Activated T-helper 2 cell treated with anti-CD3 and anti-CD28 coated beads, Interferon-gamma antibody, Interleukin-2, Interleukin-4, amounts not matched to agents 10 μg/mL and 5 μg/mL and 100 μg/mL, durations not matched to agents 14 hours and 24 hours and 36 hours (primary cell): ENCODE measurements around the gene MAGEL2. TPM values are rescaled to one million over a fixed set of nuclear protein-coding genes. Genes with fewer than 3 reads are reported as not detected.

ENCODE experiments used
- DNase-seq: peaks from one replicate; pipeline ENCODE4 v3.0.0; 2021; ENCODE audit warnings: low spot score
- H3K27ac Mint-ChIP-seq: one replicate; pipeline ENCODE4 v1.8.0; 2021; ENCODE audit warnings: mixed read lengths
- H3K27me3 Mint-ChIP-seq: one replicate; pipeline ENCODE4 v1.8.0; 2021; ENCODE audit warnings: low read depth, mixed read lengths
- H3K36me3 Mint-ChIP-seq: one replicate; pipeline ENCODE4 v1.8.0; 2021; ENCODE audit warnings: low read depth, mixed read lengths
- H3K4me1 Mint-ChIP-seq: one replicate; pipeline ENCODE4 v1.8.0; 2021; ENCODE audit warnings: low read depth, mixed read lengths
- H3K4me3 Mint-ChIP-seq: one replicate; pipeline ENCODE4 v1.8.0; 2021; ENCODE audit warnings: low read depth, mild to moderate bottlenecking, moderate library complexity, mixed read lengths
- H3K9me3 Mint-ChIP-seq: one replicate; pipeline ENCODE4 v1.8.0; 2021; ENCODE audit warnings: mixed read lengths
- intact Hi-C: fragments of 100-400 bp; cut with micrococcal nuclease; formaldehyde crosslinking; loops from one replicate; pipeline ENCODE4 v1.15.1; 2023
- total RNA-seq: library from RNA; stranded (reverse); gene quantifications from 2 replicates; pipeline ENCODE4 v1.2.3, GENCODE V29; 2022

MAGEL2 gene
- not detected in 2 replicates for total RNA-seq

DNA sequence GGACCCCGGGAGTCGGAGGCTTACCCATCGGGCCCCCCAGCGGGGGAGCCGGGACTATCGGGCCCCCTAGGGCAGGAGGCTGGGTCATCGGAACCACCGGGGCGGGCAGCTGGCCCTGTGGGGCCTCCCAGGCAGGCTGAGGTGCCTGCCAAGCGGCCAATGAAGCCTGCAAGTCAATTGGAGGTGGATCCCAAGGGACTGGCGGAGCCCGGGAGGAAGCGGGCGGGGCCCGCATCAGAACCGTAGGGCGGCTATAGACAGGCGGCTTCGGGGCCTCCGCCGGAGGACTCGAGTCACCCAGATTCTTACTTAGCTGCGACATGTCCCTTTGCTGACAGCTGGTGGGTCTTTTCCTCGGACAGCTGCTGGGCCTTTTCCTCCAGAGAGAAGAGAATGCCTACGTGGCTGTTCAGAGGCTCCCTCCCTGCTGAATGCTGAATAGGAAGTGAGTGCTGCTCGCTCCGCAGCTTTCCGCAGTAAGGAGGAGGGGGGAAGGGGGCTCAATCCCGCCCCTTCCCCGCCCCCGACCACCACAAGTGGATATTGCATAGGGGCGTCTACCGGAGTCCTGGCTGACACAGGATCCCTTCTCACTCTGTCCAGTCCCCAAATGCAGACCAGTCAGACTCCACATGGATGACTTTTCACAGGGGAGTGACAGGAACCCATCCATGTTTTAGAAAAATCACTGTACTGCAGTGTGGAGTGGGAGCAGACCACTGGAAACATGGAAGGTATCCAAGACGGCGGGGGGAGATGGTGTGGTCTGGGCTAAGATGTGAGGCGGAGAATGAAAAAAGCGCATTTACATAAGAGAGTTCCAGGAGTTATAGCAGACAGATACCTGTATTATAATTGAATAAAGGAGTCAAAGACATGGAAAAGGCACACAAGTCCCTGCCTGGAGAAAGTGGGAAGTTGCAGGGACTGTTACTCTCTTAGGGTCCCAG lies at the start of gene MAGEL2:
MAGEL2 (minus strand) TSS at position 447 of the 950 bp plus-strand sequence; CDS start at position 322, 125 bp downstream.
- Mint-ChIP-seq H3K4me1 (no peaks in the 10 kb centered on the region), H3K4me3 (no peak within 1 kb of the TSS), H3K9me3 (no peaks in the 10 kb centered on the region), H3K27ac (no peak within 1 kb of the TSS), H3K36me3 (no peaks in the 10 kb centered on the region), H3K27me3 (peaks cover 5% of the 10 kb centered on the region)
- DNase-seq = no peak
- intact Hi-C loops = no loop called here

DNA sequence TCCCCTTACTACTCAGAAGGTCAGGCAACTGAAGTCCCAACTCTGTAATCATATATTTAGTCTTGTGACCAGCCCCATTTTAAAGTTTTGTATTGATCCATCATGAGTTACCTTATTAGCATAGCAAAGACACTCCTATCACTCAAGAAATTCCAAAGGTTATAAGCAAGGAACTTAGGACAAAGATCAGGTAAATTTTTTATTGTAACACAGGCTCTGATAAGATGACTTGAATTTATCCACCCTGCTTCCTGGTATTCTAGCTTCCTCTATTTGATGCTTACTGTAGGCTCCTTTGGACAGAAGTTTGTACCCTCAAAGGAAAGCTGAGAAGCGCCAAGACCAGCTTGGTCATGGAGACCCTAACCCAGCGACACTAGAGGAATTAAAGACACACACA lies 47.6 kb upstream of the MAGEL2 start:
- DNase-seq = no peak
- intact Hi-C loops = no loop called here
- Mint-ChIP-seq H3K9me3 (peaks cover 21% of the 10 kb centered on the region), H3K36me3 (no peaks in the 10 kb centered on the region), H3K4me3 (no peak overlapping the region), H3K27ac (no peak overlapping the region), H3K27me3 (no peaks in the 10 kb centered on the region), H3K4me1 (no peaks in the 10 kb centered on the region)

DNA sequence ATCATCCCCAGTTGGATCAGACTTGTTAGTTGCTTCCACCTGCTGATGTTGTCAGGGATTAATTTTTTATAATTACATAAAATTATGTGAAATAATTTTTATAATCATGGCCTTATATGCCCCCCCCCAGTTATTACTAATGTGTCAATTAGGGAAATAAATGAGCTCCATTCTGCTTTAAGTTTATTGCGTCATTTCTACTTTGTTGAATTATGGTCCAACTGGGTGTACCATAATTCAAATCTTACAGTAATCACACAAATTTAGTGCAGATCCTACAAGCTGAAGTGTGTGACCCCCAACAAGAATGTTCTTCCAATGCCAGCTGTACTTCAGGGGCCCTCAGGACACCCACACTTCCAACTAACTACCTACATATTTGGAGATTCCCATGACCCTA lies 46.9 kb upstream of the MAGEL2 start:
- Mint-ChIP-seq H3K4me1 (no peaks in the 10 kb centered on the region), H3K27me3 (no peaks in the 10 kb centered on the region), H3K27ac (no peak overlapping the region), H3K9me3 (peaks cover 26% of the 10 kb centered on the region), H3K36me3 (no peaks in the 10 kb centered on the region), H3K4me3 (no peak overlapping the region)
- intact Hi-C loops = no loop called here
- no peak for DNase-seq

DNA sequence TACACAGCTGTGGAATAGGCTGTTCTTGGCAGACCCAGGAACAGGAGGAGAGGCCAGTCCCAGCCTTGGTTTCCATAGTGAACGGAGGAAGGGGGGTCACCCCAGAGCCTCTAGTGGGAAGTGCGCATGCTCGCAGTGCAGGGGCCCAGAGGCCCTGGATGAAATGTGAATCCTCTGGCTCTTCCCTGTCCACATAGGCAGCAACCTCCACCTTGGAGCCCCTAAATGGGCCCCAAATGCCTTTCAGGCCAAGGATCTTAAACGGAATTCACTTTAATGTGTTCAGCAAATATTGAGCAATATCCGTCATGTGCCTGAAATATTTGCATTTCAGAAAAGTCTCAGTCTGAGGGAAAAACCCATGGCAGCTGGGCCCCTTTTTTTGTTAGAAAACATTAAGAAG lies 42.8 kb upstream of the MAGEL2 start:
- H3K36me3 Mint-ChIP-seq = no peaks in the 10 kb centered on the region
- no peaks in the 10 kb centered on the region for H3K27me3 Mint-ChIP-seq
- intact Hi-C loops = no loop called here
- H3K4me3 Mint-ChIP-seq = no peak overlapping the region
- H3K27ac Mint-ChIP-seq = no peak overlapping the region
- H3K4me1 Mint-ChIP-seq = no peaks in the 10 kb centered on the region
- peaks cover 29% of the 10 kb centered on the region for H3K9me3 Mint-ChIP-seq
- no peak for DNase-seq

DNA sequence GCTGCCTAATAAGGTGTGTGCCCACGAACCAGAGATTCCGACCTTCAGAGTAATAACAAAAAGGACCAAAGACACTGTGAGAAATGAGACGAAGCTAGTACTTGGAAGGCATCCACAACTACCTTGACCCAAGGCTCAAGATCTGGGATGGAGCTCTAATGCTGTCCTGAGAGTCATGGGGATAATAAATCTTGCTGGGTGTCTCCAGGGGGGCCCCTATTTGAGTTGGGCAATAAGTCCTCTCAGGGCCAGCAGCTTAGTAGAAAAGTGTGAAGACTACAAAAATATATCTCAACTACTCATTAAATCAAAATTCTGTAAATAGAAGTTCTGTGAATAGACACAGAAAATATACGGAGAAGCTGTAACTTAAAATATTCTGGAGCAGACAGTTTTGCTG lies 42.3 kb upstream of the MAGEL2 start:
- Mint-ChIP-seq H3K4me3 (no peak overlapping the region), H3K36me3 (no peaks in the 10 kb centered on the region), H3K4me1 (no peaks in the 10 kb centered on the region), H3K27me3 (no peaks in the 10 kb centered on the region), H3K27ac (no peak overlapping the region), H3K9me3 (peaks cover 25% of the 10 kb centered on the region)
- DNase-seq = no peak
- intact Hi-C loops = no loop called here

DNA sequence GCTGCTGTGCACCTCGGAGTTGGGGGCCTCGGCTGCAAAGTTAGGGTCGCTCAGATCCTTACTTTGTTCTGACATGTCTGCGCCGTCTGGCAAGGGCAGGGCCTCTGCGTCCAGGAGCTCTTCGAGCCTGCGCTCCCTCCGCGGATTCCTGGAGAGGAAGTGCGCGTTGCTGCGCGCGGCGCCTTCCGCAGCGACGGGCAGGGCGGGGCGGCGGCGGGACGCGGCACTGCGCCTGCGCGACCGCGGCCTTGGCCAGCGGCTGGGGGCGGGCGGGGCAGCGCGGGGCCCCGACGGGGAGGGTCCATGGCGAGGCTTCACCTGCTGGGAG lies 39.4 kb upstream of the MAGEL2 start, which contains the start of gene NDN:
NDN (minus strand) TSS at position 163 of the 328 bp plus-strand sequence; CDS start at position 75, 88 bp downstream.
- Mint-ChIP-seq H3K36me3 (no peaks in the 10 kb centered on the region), H3K9me3 (peaks cover 25% of the 10 kb centered on the region), H3K27ac (no peak within 1 kb of the TSS), H3K4me1 (no peaks in the 10 kb centered on the region), H3K4me3 (peak within 1 kb of the TSS; percentile 13), H3K27me3 (no peaks in the 10 kb centered on the region)
- intact Hi-C loops = no loop called here
- no peak for DNase-seq

DNA sequence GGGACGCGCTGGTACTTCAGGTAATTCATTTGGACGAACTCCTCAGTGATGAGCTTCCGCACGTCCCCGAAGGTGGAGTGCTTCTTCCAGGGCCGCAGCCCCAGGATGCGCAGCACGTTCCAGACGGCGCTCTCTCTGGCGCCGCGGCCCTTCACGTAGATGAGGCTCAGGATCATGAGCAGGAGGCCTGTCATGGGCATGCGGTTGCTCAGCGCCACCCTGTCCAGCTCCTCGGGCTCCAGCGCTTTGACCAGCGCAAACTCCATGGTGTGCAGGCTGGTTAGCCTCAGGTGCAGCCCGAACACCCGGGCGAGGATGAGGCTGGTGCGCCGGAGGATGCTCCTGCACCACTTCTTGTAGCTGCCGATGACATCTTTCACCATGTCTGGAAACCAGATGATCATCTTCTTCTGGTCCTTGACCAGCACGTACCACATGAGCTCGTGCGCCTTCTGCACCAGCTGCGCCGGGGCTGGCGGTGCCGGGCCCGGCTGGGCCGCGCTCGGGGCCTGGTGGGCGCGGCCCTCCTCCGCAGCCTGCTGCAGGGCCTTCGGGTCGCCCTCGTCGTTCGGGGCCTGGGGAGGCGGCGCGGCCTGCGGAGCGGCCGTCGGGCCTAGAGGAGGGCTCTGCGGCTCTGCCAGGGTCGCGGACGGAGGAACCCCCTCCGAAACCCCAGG lies 38.9 kb upstream of the MAGEL2 start:
- peak overlapping the region; percentile 13 for H3K4me3 Mint-ChIP-seq
- intact Hi-C loops = no loop called here

DNA sequence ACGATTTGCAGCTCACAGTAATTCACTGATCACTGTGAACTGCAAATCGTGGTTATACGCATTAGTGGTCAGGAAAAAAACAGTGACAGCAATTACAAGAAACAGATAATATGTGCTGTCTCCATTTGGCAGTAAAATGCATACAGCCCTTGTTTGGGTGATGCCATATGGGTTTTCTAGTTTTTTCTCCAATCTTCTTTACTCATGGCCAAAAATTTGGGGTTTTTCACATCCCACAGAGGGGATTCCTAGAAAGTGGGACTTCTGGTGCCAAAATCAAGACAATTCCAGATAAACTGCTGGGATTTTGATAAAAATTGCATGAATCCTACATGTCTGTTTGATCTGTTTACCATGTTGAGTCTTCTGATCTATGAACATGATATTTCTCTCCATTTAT lies 23.8 kb upstream of the MAGEL2 start:
- no peaks in the 10 kb centered on the region for H3K4me1 Mint-ChIP-seq
- DNase-seq = no peak
- H3K27ac Mint-ChIP-seq = no peak overlapping the region
- peaks cover 3% of the 10 kb centered on the region for H3K9me3 Mint-ChIP-seq
- intact Hi-C loops = no loop called here
- H3K36me3 Mint-ChIP-seq = no peaks in the 10 kb centered on the region
- no peaks in the 10 kb centered on the region for H3K27me3 Mint-ChIP-seq
- no peak overlapping the region for H3K4me3 Mint-ChIP-seq

More for the DNA sequence above, 38.9 kb upstream of the MAGEL2 start:
- Mint-ChIP-seq H3K36me3 (no peaks in the 10 kb centered on the region), H3K27me3 (no peaks in the 10 kb centered on the region), H3K27ac (no peak overlapping the region), H3K9me3 (peaks cover 24% of the 10 kb centered on the region), H3K4me1 (no peaks in the 10 kb centered on the region)
- no peak for DNase-seq

DNA sequence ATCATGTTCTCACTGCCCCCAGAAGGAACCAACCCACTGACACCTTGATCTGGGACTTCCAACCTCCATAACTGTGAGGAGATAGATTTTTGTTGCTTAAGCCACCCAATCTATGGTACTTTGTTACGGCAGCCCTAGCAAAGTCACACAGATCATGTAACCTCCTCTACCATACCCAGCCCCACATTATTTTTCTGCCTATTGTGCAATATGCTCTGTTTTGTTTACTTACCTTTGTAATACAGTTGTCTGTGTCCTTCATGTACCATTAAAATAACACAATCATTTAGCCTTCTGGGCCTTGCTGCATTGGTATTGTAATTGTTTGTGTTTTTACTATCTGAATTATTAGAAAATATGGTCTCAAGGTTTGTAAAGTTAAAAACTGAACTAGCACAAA lies 23.3 kb upstream of the MAGEL2 start:
- H3K4me3 Mint-ChIP-seq = no peak overlapping the region
- H3K27me3 Mint-ChIP-seq = no peaks in the 10 kb centered on the region
- H3K4me1 Mint-ChIP-seq = no peaks in the 10 kb centered on the region
- no peak for DNase-seq
- intact Hi-C loops = no loop called here
- no peak overlapping the region for H3K27ac Mint-ChIP-seq
- no peaks in the 10 kb centered on the region for H3K36me3 Mint-ChIP-seq
- peaks cover 3% of the 10 kb centered on the region for H3K9me3 Mint-ChIP-seq

DNA sequence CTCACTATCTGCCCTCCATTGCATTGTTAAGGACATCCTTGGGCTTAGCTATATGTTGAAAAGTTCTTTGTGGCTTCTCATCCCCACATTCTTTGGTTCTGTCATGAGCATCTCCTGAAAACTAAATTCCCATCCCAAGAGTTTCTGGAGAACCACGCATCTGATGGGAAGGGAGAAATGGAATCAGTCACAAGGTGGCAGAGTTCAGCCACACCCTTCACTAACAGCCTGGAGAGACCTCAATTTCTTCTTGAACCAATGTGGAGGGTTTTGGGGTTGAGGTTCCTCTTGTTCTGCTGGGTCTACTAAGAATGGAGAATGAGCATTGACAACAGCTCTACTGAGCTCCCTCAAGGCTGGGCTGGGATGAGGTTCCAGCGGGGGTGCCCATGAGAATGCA lies 15.6 kb upstream of the MAGEL2 start:
- Mint-ChIP-seq H3K4me3 (no peak overlapping the region), H3K36me3 (no peaks in the 10 kb centered on the region), H3K27me3 (no peaks in the 10 kb centered on the region), H3K4me1 (no peaks in the 10 kb centered on the region), H3K27ac (no peak overlapping the region), H3K9me3 (peaks cover 8% of the 10 kb centered on the region)
- intact Hi-C loops = no loop called here
- DNase-seq = no peak

DNA sequence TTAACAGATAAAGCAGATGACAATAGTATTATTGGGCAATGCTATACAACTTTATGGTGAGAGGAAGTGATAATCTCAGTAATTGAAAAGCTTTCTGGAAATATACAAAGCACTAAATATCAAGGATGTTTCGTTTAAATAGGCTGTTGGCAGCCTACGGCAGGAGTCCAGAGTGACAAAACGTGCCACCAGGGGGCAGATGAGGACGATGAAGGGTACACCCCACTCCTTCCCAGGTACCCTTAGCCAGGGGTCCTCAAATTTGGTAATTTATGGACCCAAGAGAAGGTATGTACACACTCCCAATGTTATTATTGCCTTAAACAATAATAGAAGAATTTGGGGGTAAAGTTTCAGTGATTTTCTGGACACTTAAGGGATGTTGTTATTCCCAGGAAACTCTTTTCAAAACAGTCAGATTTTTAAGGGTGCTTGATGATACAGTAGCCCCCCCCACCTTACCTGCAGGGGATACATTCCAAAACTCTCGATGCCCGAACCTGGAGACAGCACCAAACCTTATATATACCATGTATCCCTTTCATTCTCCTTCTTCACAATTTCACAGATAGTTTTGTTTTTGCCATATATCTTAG lies 1.4 kb upstream of the MAGEL2 start:
- Mint-ChIP-seq H3K27me3 (peaks cover 5% of the 10 kb centered on the region), H3K9me3 (no peaks in the 10 kb centered on the region), H3K36me3 (no peaks in the 10 kb centered on the region), H3K4me3 (no peak overlapping the region), H3K27ac (no peak overlapping the region), H3K4me1 (no peaks in the 10 kb centered on the region)
- intact Hi-C loops = no loop called here
- no peak for DNase-seq

DNA sequence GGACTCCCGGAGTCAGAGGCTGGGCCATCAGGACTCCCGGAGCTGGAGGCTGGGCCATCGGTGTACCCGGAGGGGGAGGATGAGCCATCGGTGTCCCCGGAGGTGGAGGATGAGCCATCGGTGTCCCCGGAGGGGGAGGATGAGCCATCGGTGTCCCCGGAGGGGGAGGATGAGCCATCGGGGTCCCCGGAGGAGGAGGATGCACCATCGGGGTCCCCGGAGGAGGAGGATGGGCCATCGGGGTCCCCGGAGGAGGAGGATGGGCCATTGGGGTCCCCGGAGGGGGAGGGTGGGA lies 719 bp downstream of the MAGEL2 start:
- Mint-ChIP-seq H3K4me3 (no peak overlapping the region), H3K4me1 (no peaks in the 10 kb centered on the region), H3K27me3 (peaks cover 5% of the 10 kb centered on the region), H3K9me3 (no peaks in the 10 kb centered on the region), H3K36me3 (no peaks in the 10 kb centered on the region), H3K27ac (no peak overlapping the region)
- no peak for DNase-seq
- intact Hi-C loops = no loop called here
